Stimulated activated naive CD8-positive, alpha-beta T cell treated with anti-CD3 and anti-CD28 coated beads, Interleukin-15, amount 100 ng/mL, for 72 hours (primary cell): ENCODE measurements around the gene CYSTM1.

Source experiments
- ATAC-seq: fragments of 150-1000 bp; cut with Tn5 transposase; 2 replicates; pipeline ENCODE4 v1.10.0; 2021; ENCODE audit warnings: mild to moderate bottlenecking, moderate library complexity
- DNase-seq, 2 donors: peaks; one replicate each; pipeline ENCODE4 v3.0.0; 2021 to 2022
- H3K27ac Mint-ChIP-seq, 2 donors: one replicate each; pipeline ENCODE4 v1.8.0; 2022; ENCODE audit warnings: mild to moderate bottlenecking in 2 of 2, mixed read lengths in 2 of 2, moderate library complexity in 2 of 2
- H3K27me3 Mint-ChIP-seq: one replicate; pipeline ENCODE4 v1.8.0; 2022; ENCODE audit warnings: mixed read lengths
- H3K4me1 Mint-ChIP-seq: one replicate; pipeline ENCODE4 v1.8.0; 2022; ENCODE audit warnings: mild to moderate bottlenecking, mixed read lengths
- H3K4me3 Mint-ChIP-seq, 2 donors: one replicate each; pipeline ENCODE4 v1.8.0; 2022; ENCODE audit warnings: mild to moderate bottlenecking in 2 of 2, mixed read lengths in 2 of 2, moderate library complexity in 1 of 2
- H3K9me3 Mint-ChIP-seq, 2 donors: one replicate each; pipeline ENCODE4 v1.8.0; 2022; ENCODE audit warnings: mixed read lengths in 2 of 2

The CYSTM1 gene

GRCh38 chr5:140242890-140243585 is 68.0 kb downstream of the CYSTM1 start:
- Mint-ChIP-seq H3K27me3 (no peaks in the 10 kb centered on the region), H3K9me3 (no peaks in the 10 kb centered on the region), H3K4me3 (no peak overlapping the region), H3K4me1 (peaks cover 21% of the 10 kb centered on the region), H3K27ac (no peak overlapping the region)
- no peak for DNase-seq
- no peak for ATAC-seq

- H3K27ac Mint-ChIP-seq = no peak overlapping the region
- DNase-seq (no peak), ATAC-seq (no peak)
- H3K4me1 Mint-ChIP-seq = peaks cover 21% of the 10 kb centered on the region
- no peaks in the 10 kb centered on the region for H3K27me3 Mint-ChIP-seq
- no peaks in the 10 kb centered on the region for H3K9me3 Mint-ChIP-seq
- no peak overlapping the region for H3K4me3 Mint-ChIP-seq
Observed at GRCh38 chr5:140243706-140244250, 68.8 kb downstream of the CYSTM1 start.

- H3K4me3 Mint-ChIP-seq = no peak overlapping the region
Observed at GRCh38 chr5:140244525-140245025, 69.6 kb downstream of the CYSTM1 start.

GRCh38 chr5:140245341-140245740 is 70.4 kb downstream of the CYSTM1 start:
- H3K4me1 Mint-ChIP-seq = peaks cover 33% of the 10 kb centered on the region
- no peaks in the 10 kb centered on the region for H3K27me3 Mint-ChIP-seq
- no peak for DNase-seq
- no peaks in the 10 kb centered on the region for H3K9me3 Mint-ChIP-seq
- H3K4me3 Mint-ChIP-seq = no peak overlapping the region
- no peak for ATAC-seq
- no peak overlapping the region for H3K27ac Mint-ChIP-seq

More at GRCh38 chr5:140244525-140245025, 69.6 kb downstream of the CYSTM1 start:
- no peaks in the 10 kb centered on the region for H3K27me3 Mint-ChIP-seq
- ATAC-seq = peak; percentile 71
- peak; percentile 74 to 81 for DNase-seq
- no peaks in the 10 kb centered on the region for H3K9me3 Mint-ChIP-seq
- H3K27ac Mint-ChIP-seq = no peak overlapping the region
- H3K4me1 Mint-ChIP-seq = peaks cover 26% of the 10 kb centered on the region

GRCh38 chr5:140245926-140246325 is 70.9 kb downstream of the CYSTM1 start:
- no peak for DNase-seq
- ATAC-seq = no peak
- Mint-ChIP-seq H3K4me1 (peaks cover 39% of the 10 kb centered on the region), H3K27me3 (no peaks in the 10 kb centered on the region), H3K4me3 (no peak overlapping the region), H3K9me3 (no peaks in the 10 kb centered on the region), H3K27ac (peak overlapping the region in 1 of 2 donors; percentile 23)

GRCh38 chr5:140246378-140247122 is 71.6 kb downstream of the CYSTM1 start:
- Mint-ChIP-seq H3K27ac (peak overlapping the region in 1 of 2 donors; percentile 14), H3K4me1 (peaks cover 43% of the 10 kb centered on the region), H3K4me3 (no peak overlapping the region), H3K9me3 (no peaks in the 10 kb centered on the region), H3K27me3 (no peaks in the 10 kb centered on the region)
- DNase-seq (no peak), ATAC-seq (no peak)

- Mint-ChIP-seq H3K9me3 (no peaks in the 10 kb centered on the region), H3K4me1 (peaks cover 57% of the 10 kb centered on the region), H3K27ac (peak overlapping the region in 1 of 2 donors; percentile 37), H3K4me3 (no peak overlapping the region), H3K27me3 (no peaks in the 10 kb centered on the region)
- ATAC-seq = no peak
- no peak for DNase-seq
Observed at GRCh38 chr5:140248414-140248813, 73.4 kb downstream of the CYSTM1 start.

- DNase-seq = no peak
- Mint-ChIP-seq H3K9me3 (no peaks in the 10 kb centered on the region), H3K27me3 (no peaks in the 10 kb centered on the region), H3K4me1 (peaks cover 54% of the 10 kb centered on the region), H3K4me3 (no peak overlapping the region), H3K27ac (no peak overlapping the region)
- no peak for ATAC-seq
Observed at GRCh38 chr5:140249536-140249935, 74.5 kb downstream of the CYSTM1 start.

GRCh38 chr5:140250386-140250785 is 75.4 kb downstream of the CYSTM1 start:
- Mint-ChIP-seq H3K27ac (no peak overlapping the region), H3K27me3 (no peaks in the 10 kb centered on the region), H3K9me3 (no peaks in the 10 kb centered on the region), H3K4me1 (peaks cover 46% of the 10 kb centered on the region), H3K4me3 (no peak overlapping the region)
- no peak for DNase-seq
- no peak for ATAC-seq

GRCh38 chr5:140251527-140251973 is 76.6 kb downstream of the CYSTM1 start:
- H3K27ac Mint-ChIP-seq = no peak overlapping the region
- peak; percentile 96 for ATAC-seq
- peak overlapping the region in 1 of 2 donors; percentile 52 for H3K4me3 Mint-ChIP-seq
- H3K27me3 Mint-ChIP-seq = no peaks in the 10 kb centered on the region
- peaks cover 36% of the 10 kb centered on the region for H3K4me1 Mint-ChIP-seq
- H3K9me3 Mint-ChIP-seq = no peaks in the 10 kb centered on the region
- DNase-seq = peak; percentile 52 to 85

GRCh38 chr5:140252470-140253126 is 77.6 kb downstream of the CYSTM1 start:
- DNase-seq (no peak), ATAC-seq (no peak)
- Mint-ChIP-seq H3K9me3 (no peaks in the 10 kb centered on the region), H3K27me3 (no peaks in the 10 kb centered on the region), H3K4me3 (peak overlapping the region; percentile 46 to 52), H3K27ac (no peak overlapping the region), H3K4me1 (peaks cover 42% of the 10 kb centered on the region)

GRCh38 chr5:140253985-140254384 is 79.0 kb downstream of the CYSTM1 start:
- ATAC-seq (no peak), DNase-seq (no peak)
- Mint-ChIP-seq H3K27ac (no peak overlapping the region), H3K27me3 (no peaks in the 10 kb centered on the region), H3K9me3 (no peaks in the 10 kb centered on the region), H3K4me3 (no peak overlapping the region), H3K4me1 (peaks cover 56% of the 10 kb centered on the region)

GRCh38 chr5:140255460-140256157 is 80.6 kb downstream of the CYSTM1 start:
- DNase-seq (no peak), ATAC-seq (no peak)
- H3K4me1 Mint-ChIP-seq = peaks cover 48% of the 10 kb centered on the region
- no peak overlapping the region for H3K4me3 Mint-ChIP-seq
- no peaks in the 10 kb centered on the region for H3K9me3 Mint-ChIP-seq
- no peak overlapping the region for H3K27ac Mint-ChIP-seq
- no peaks in the 10 kb centered on the region for H3K27me3 Mint-ChIP-seq

- Mint-ChIP-seq H3K27ac (no peak overlapping the region), H3K9me3 (no peaks in the 10 kb centered on the region), H3K4me3 (no peak overlapping the region), H3K4me1 (peaks cover 47% of the 10 kb centered on the region), H3K27me3 (no peaks in the 10 kb centered on the region)
- DNase-seq (no peak), ATAC-seq (no peak)
Observed at GRCh38 chr5:140256726-140257125, 81.7 kb downstream of the CYSTM1 start.

- ATAC-seq (no peak), DNase-seq (no peak)
- Mint-ChIP-seq H3K27me3 (no peaks in the 10 kb centered on the region), H3K4me3 (no peak overlapping the region), H3K27ac (peak overlapping the region in 1 of 2 donors; percentile 3), H3K4me1 (peaks cover 36% of the 10 kb centered on the region), H3K9me3 (no peaks in the 10 kb centered on the region)
Observed at GRCh38 chr5:140258016-140258415, 83.0 kb downstream of the CYSTM1 start.
